Nephron (organoid): ENCODE results near the gene GOLIM4.

Experiments
- H3K27ac Mint-ChIP-seq, 3 experiments: 2 replicates each; pipeline ENCODE4 v1.8.0; 2020; ENCODE audit warnings: mixed read lengths in 3 of 3, mild to moderate bottlenecking in 2 of 3, moderate library complexity in 1 of 3
- H3K27me3 Mint-ChIP-seq: 2 replicates; pipeline ENCODE4 v1.8.0; 2021; ENCODE audit warnings: low read depth, mild to moderate bottlenecking, moderate library complexity, mixed read lengths
- H3K36me3 Mint-ChIP-seq: 2 replicates; pipeline ENCODE4 v1.8.0; 2020; ENCODE audit warnings: low read depth, mixed read lengths
- H3K4me1 Mint-ChIP-seq: 2 replicates; pipeline ENCODE4 v1.8.0; 2020; ENCODE audit warnings: mixed read lengths
- H3K4me3 Mint-ChIP-seq, 3 experiments: 2 replicates each; pipeline ENCODE4 v1.8.0; 2020; ENCODE audit warnings: mild to moderate bottlenecking in 3 of 3, mixed read lengths in 3 of 3, moderate library complexity in 2 of 3
- H3K9me3 Mint-ChIP-seq: 2 replicates; pipeline ENCODE4 v1.8.0; 2020; ENCODE audit warnings: mixed read lengths
- CTCF ChIP-seq, 3 experiments: fragments of 200-600 bp; sonication (generic); IDR thresholded peaks; one replicate each; pipeline ENCODE4 v1.5.0; 2021; ENCODE audit warnings: antibody characterized with exemption in 3 of 3; ENCODE audit not compliant: unreplicated experiment in 3 of 3

GOLIM4 gene

DNA sequence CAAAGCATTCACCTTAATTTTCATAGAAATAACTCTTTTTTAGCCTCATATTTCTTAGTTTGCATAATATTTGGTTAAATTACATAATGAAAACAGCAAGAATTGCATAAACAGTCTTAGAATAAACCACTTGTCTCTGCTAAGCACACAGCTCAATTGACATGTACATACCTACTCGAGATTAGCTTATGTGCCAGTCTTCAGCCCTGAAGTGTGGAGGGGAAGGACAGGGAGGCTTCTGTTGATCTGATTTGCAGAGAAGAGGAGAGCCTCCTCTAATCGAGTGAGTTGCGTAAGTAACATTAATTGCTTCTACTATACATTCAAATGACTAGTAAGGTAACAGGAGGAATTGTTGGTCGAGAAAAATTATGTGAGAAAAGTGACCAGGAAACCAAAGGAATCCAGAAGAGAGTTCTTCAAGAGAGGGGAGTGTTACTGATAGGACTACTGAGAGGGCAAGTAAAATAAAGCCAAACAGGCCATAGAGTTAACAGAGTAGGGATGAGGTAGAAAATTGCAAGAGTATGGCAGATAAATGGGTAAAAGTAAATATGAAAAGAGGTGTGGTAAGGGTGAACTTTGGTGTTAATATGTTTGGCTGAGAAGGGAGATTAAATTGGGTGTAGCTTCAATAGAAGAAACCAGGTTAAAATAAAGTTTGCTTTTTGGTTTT, 7.1 kb upstream of the GOLIM4 start:
- H3K27ac Mint-ChIP-seq, result no peak overlapping the region
- H3K4me1 Mint-ChIP-seq, result no peaks in the 10 kb centered on the region
- no peak overlapping the region for H3K4me3 Mint-ChIP-seq
- TF ChIP-seq CTCF (IDR thresholded peaks at IDR 0.05; ENCODE audit: unreplicated experiment in 3 of 3), result no peak
- H3K36me3 Mint-ChIP-seq, result no peaks in the 10 kb centered on the region
- H3K9me3 Mint-ChIP-seq, result no peaks in the 10 kb centered on the region
- H3K27me3 Mint-ChIP-seq, result no peaks in the 10 kb centered on the region

DNA sequence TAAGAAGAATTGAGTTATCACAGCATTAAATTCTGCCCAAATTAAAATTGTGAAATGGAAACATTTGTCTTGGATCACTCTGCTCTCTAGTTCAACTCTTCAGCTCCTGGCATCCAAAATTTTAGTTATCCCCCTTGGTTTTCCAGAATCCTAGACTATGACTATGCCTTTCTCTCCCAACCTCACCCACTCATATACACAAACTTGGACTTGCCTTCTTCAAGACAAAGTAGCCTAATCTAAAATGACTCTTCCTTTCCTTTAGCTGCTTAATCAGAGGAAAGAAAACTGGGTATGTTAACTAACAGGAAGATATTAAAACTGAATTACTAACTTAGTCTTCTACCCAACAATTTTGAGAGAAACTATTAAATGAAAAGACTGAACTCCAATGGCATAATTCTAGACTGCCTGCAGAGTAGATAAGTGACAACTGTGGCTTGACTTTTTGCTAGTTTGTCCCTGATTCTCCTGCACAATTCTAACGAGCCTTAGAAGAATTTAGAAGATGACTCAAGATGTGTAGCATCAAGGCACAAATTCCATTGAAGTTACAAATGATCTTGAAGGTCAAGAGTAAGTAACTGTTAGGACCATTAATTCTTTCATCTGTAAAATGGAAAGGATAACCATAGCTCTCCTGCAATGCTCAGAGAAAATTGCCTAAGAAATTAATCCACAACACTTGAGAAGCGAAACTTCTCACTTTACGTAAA, 5.2 kb upstream of the GOLIM4 start:
- H3K27me3 Mint-ChIP-seq, result no peaks in the 10 kb centered on the region
- no peak for TF ChIP-seq CTCF (IDR thresholded peaks at IDR 0.05; ENCODE audit: unreplicated experiment in 3 of 3)
- H3K4me3 Mint-ChIP-seq, result no peak overlapping the region
- no peak overlapping the region for H3K27ac Mint-ChIP-seq
- H3K4me1 Mint-ChIP-seq, result peaks cover 6% of the 10 kb centered on the region
- H3K9me3 Mint-ChIP-seq, result no peaks in the 10 kb centered on the region
- H3K36me3 Mint-ChIP-seq, result no peaks in the 10 kb centered on the region

DNA sequence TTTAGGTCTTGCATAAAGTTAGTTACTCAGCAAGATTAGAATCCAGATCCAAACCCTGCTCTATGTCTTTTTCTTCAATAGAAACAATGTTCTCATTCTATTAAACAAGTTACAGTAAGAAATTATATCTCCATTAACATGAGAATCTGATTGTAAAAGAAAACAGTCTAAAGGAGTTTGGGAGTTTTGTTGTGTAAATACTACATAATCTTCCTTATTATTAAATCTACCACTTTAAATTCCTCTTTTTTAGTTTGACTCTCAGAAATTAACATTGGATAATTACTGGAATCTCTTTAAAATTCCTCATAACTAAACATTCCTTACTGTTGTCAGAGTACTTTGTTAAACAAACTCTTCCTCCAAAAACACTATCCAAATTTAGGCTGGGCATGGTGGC, 1.7 kb upstream of the GOLIM4 start:
- H3K4me1 Mint-ChIP-seq, result peaks cover 21% of the 10 kb centered on the region
- no peaks in the 10 kb centered on the region for H3K27me3 Mint-ChIP-seq
- no peak for TF ChIP-seq CTCF (IDR thresholded peaks at IDR 0.05; ENCODE audit: unreplicated experiment in 3 of 3)
- H3K27ac Mint-ChIP-seq, result no peak overlapping the region
- H3K4me3 Mint-ChIP-seq, result peak overlapping the region in 1 of 3 experiments; percentile 99
- no peaks in the 10 kb centered on the region for H3K36me3 Mint-ChIP-seq
- H3K9me3 Mint-ChIP-seq, result no peaks in the 10 kb centered on the region

DNA sequence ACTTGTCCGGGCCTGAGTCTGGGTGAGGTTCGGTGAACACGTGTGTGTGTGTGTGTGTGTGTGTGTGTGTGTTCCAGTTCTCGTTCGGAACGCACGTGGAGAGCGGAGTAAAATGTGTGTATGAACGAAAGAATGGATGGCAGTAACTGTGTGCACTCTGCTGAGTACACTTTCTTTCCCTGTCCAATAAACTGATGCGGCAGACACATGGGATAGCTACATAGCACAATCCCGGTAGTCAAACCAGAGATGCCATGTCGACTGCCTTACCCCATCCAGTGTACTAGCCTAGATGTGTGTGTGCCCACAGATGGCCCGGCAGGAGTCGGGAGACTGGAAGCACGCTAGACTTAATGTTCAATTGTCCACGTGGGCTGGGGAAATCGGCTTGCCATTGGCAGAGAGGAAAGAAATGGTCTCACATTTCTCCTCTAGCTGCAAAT, 507 bp upstream of the GOLIM4 start:
- H3K27ac Mint-ChIP-seq, result peak overlapping the region; percentile 94 to 96 (median 95)
- H3K9me3 Mint-ChIP-seq, result no peaks in the 10 kb centered on the region
- H3K4me3 Mint-ChIP-seq, result peak overlapping the region; percentile 88 to 99 (median 92)
- no peaks in the 10 kb centered on the region for H3K36me3 Mint-ChIP-seq
- H3K27me3 Mint-ChIP-seq, result no peaks in the 10 kb centered on the region
- H3K4me1 Mint-ChIP-seq, result peaks cover 32% of the 10 kb centered on the region
- no peak for TF ChIP-seq CTCF (IDR thresholded peaks at IDR 0.05; ENCODE audit: unreplicated experiment in 3 of 3)

DNA sequence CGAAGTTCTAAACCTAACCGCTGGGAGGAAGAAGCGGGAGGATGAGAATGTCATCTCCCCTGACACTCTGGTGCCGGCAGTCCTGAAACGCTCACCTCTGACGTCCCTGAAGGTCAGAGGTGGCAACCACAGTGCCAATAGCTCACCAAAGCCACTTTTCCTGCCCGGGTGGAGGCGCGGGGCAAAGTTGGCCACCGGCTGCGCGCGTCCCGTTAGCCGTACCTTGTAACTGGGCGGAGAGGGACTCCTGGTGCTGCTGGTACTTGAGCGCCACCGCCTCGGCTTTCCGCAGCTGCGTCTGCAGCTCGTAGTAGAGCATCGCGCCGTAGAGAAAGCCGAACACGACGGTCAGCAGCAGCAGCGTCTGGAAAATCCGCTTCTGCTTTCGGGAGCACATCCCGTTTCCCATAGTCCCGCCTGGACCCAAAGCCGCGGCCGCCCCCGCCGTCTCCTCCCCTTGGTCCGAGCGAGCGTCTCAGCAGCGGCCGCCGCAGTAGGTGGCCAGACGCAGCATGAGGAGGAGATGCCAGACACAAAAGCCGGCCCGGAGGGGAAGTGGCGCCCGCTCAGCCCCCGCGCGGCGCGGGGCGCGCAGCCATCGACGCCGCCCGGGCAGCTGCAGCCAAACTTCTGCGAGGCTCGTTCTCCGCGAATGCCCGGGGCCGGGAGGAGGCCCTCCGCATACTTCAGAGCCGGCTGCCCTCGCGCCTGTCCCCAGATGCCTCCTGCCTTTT, 680 bp downstream of the GOLIM4 start:
- Mint-ChIP-seq H3K4me1 (peaks cover 44% of the 10 kb centered on the region), H3K36me3 (no peaks in the 10 kb centered on the region), H3K27me3 (no peaks in the 10 kb centered on the region), H3K9me3 (no peaks in the 10 kb centered on the region), H3K4me3 (peak overlapping the region; percentile 88 to 99 (median 92)), H3K27ac (peak overlapping the region; percentile 94 to 96 (median 95))
- peak; percentile 3 to 22 (median 21) for TF ChIP-seq CTCF (IDR thresholded peaks at IDR 0.05; ENCODE audit: unreplicated experiment in 3 of 3)
